Activated naive CD4-positive, alpha-beta T cell treated with anti-CD3 and anti-CD28 coated beads, Interleukin-2, amount 50 U/mL, for 24 hours (primary cell): Measurements from ENCODE around the gene P2RY4.
"Not testable (repeated sequence)": the region's sequence is repeated elsewhere in the genome, so short reads cannot be mapped to it uniquely, and the experiment has no call there.

Experiments
- H3K27ac Mint-ChIP-seq: one replicate; pipeline ENCODE4 v1.8.0; 2021; ENCODE audit warnings: mild to moderate bottlenecking, mixed read lengths
- H3K27me3 Mint-ChIP-seq: one replicate; pipeline ENCODE4 v1.8.0; 2021; ENCODE audit warnings: mixed read lengths
- H3K36me3 Mint-ChIP-seq: one replicate; pipeline ENCODE4 v1.8.0; 2021; ENCODE audit warnings: mixed read lengths
- H3K4me1 Mint-ChIP-seq: one replicate; pipeline ENCODE4 v1.8.0; 2021; ENCODE audit warnings: mixed read lengths
- H3K4me3 Mint-ChIP-seq: one replicate; pipeline ENCODE4 v1.8.0; 2021; ENCODE audit warnings: mild to moderate bottlenecking, mixed read lengths
- H3K9me3 Mint-ChIP-seq: one replicate; pipeline ENCODE4 v1.8.0; 2021; ENCODE audit warnings: mixed read lengths

The P2RY4 gene

DNA sequence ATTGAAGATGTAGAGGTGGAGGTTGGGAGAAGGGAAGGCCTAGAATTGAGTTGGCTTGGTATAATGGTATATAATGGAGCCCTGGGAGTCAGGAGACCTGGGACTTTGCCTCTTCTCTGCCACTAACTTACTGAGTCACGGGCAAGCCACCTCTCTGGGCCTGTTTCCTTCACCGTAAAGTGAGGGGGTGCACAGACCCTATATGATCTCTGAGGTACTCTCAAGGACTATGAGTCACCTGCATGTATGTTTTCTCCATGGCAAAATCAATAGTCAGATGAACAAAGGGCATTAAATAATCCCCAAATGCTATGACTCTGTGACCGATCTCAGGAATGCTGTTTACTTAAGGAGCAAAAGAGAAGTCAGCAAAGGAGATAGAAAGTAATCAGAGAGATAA is 5.1 kb downstream of the P2RY4 start:
- Mint-ChIP-seq H3K27ac (no peak overlapping the region), H3K36me3 (peaks cover 9% of the 10 kb centered on the region), H3K4me1 (peaks cover 9% of the 10 kb centered on the region), H3K9me3 (no peaks in the 10 kb centered on the region), H3K4me3 (no peak overlapping the region), H3K27me3 (no peaks in the 10 kb centered on the region)

DNA sequence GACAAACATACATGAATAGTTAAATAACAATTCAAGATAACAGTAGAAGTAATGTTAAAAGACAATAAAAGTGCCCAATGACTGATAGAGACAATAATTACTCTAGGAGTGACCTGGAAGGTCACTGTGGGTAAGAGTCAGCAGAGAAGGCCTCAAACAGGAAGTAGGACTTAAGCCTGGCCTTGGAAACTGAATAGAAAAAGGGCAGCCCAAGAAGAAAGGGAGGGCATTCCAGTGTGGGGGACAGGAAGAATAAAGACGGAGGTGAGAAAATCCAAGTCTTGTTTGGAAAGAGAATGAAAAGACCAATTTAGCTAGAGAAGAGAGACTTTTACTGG is 6.0 kb downstream of the P2RY4 start:
- Mint-ChIP-seq H3K36me3 (peaks cover 9% of the 10 kb centered on the region), H3K4me1 (peaks cover 9% of the 10 kb centered on the region), H3K27ac (peak overlapping the region; percentile 51), H3K9me3 (no peaks in the 10 kb centered on the region), H3K27me3 (no peaks in the 10 kb centered on the region), H3K4me3 (no peak overlapping the region)

DNA sequence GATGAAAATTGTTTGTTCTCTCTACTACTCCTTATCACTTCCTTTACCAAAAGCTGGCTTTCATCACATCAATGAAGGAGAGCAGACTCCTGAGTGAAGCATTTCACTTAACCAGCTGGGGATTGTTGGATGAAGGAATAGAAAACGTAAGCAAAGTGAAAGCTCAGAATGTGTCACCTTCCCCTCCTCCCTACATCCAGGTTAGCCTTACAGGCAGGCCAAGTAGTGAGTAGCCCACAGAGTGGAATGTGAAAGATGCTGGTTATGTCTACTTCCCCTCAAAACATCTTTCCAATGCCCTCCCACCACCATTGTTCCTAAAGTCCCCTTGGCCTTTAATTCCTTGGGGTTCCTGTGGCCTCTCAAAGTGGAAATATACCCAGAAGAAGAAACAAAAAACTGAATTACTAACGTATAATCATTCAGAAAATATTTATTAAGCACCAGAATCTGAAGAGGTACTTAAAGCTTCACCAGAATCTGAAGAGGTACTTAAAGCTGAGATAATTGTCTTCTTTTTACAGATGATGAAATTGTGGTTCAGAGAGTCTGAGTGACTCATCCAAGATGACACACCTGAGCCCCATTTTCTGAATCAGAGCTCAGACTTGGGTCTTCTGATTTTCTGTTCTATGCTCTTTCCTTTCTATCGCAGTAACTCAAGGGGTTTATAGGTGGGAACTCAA is 6.5 kb downstream of the P2RY4 start:
- Mint-ChIP-seq H3K4me1 (peaks cover 9% of the 10 kb centered on the region), H3K4me3 (no peak overlapping the region), H3K9me3 (no peaks in the 10 kb centered on the region), H3K36me3 (peaks cover 7% of the 10 kb centered on the region), H3K27ac (peak overlapping the region; percentile 51), H3K27me3 (no peaks in the 10 kb centered on the region)

DNA sequence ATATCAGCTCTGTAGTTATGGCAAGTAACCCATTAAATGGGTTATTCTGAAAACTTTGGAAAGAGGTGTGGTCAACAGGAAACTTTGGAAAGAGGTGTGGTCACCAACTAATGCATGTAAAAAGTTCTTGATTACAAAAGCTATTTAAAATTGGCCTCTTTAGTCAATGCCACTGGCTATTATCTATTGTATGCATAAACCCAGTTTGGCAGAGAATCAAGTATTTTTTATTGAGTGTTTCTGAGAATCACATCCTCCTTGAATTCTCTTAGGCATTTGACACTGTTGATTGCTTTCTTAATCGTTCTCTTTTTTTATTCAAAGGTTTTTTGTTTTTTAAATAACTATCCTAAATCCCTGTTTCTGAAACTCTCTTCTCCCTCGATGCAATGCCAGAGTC is 7.5 kb downstream of the P2RY4 start:
- peaks cover 9% of the 10 kb centered on the region for H3K4me1 Mint-ChIP-seq
- H3K27me3 Mint-ChIP-seq: no peaks in the 10 kb centered on the region

DNA sequence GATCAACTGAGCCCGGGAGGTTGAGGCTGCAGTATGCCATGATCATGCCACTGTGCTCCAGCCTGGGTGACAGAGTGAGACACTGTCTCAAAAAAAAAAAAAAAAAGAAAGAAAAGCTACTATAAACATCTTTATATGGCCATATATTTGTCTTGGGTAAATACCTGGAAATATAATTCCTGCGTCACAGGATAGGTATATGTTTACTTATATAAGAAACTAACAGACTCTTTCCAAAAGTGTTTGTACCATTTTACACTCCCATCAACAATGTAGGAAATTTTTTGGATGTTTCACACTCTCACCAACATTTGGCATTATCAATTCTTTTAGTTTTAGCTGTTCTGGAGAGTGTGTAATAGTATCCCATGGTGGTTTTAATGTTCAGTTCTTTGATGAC is 12.8 kb downstream of the P2RY4 start:
- no peaks in the 10 kb centered on the region for H3K27me3 Mint-ChIP-seq

More for the DNA sequence above, 7.5 kb downstream of the P2RY4 start:
- Mint-ChIP-seq H3K4me3 (no peak overlapping the region), H3K36me3 (peaks cover 7% of the 10 kb centered on the region), H3K9me3 (no peaks in the 10 kb centered on the region), H3K27ac (no peak overlapping the region)

DNA sequence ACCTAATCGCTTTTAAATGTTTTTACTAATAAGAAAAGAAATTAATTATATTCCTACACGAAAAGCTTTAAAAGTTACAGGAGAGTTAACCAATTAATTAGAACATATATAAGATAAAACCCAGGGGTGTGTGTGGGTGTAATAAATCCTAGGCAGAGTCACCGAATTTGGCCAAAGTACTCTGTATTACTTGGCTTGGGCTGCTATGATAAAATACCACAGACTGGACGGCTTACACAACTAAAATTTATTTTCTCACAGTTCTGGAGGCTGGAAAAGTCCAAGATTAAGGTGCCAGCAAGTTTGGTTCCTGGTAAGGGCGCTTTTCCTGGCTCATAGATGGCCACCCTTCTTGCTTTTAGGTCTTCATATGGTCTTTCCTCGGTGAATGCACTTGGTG is 15.1 kb downstream of the P2RY4 start:
- H3K9me3 Mint-ChIP-seq: no peaks in the 10 kb centered on the region
- H3K27me3 Mint-ChIP-seq: no peaks in the 10 kb centered on the region
- H3K4me1 Mint-ChIP-seq: no peaks in the 10 kb centered on the region
- H3K4me3 Mint-ChIP-seq: no peak overlapping the region
- H3K36me3 Mint-ChIP-seq: no peaks in the 10 kb centered on the region
- H3K27ac Mint-ChIP-seq: no peak overlapping the region

More for the DNA sequence above, 12.8 kb downstream of the P2RY4 start:
- Mint-ChIP-seq H3K36me3 (peaks cover 2% of the 10 kb centered on the region), H3K4me3 (no peak overlapping the region), H3K9me3 (no peaks in the 10 kb centered on the region), H3K27ac (no peak overlapping the region), H3K4me1 (no peaks in the 10 kb centered on the region)

DNA sequence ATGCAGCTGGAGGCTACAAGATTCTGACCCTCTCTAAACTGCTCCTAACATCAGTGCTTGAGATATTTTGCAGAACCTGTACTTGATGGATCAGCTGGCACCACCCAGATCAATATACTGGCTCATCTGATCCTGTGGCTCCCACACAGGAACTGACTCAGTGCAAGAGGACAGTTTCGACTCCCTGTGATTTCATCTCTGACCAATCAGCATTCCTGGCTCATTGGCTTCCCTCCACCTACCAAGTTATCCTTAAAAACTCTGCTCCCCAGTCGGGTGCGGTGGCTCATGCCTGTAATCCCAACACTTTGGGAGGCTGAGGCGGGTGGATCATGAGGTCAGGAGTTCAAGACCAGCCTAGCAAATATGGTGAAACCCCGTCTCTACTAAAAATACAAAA is 16.4 kb downstream of the P2RY4 start:
- not testable (repeated sequence) for H3K27me3 Mint-ChIP-seq, H3K4me3 Mint-ChIP-seq, H3K36me3 Mint-ChIP-seq, H3K4me1 Mint-ChIP-seq, H3K9me3 Mint-ChIP-seq, H3K27ac Mint-ChIP-seq

DNA sequence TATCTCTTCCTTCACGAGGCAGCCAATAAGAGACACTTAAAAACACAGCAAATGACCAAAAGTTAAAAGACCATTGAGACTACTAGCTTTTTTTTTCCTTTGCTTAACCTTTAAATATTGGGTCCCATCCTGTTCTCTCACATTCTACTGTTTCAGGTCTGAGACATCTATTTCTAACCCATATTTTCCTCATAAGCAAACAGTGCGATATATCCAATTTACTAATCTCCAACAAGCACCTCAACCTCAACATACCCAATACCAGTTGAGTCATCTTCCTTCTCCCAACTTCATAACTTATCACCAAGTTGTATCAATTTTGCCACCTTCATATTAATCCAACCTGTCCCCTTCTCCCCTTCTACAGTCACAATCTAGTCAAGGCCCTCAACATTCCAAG is 18.5 kb downstream of the P2RY4 start:
- Mint-ChIP-seq H3K36me3 (no peaks in the 10 kb centered on the region), H3K4me1 (no peaks in the 10 kb centered on the region), H3K27me3 (no peaks in the 10 kb centered on the region), H3K27ac (no peak overlapping the region), H3K9me3 (no peaks in the 10 kb centered on the region), H3K4me3 (no peak overlapping the region)

DNA sequence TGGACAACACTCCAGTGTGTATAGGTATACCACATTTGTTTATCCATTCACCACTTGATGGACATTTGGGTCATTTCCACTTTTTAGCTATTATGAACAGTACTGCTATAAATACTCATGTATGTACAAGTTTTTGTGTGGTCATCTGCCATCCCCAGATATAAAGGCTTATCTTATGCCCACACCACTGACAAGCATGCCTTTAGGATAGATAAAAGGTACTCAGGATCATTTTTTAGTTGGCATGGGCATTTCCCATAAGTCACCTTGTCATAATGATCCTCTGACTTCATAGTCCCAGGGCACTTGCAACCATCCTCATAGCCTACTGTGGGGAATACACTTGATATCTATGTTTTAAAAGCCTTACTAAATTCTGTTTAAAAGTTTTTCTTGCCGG is 19.3 kb downstream of the P2RY4 start:
- no peaks in the 10 kb centered on the region for H3K4me1 Mint-ChIP-seq
- H3K27ac Mint-ChIP-seq: no peak overlapping the region
- no peaks in the 10 kb centered on the region for H3K27me3 Mint-ChIP-seq
- H3K9me3 Mint-ChIP-seq: no peaks in the 10 kb centered on the region
- H3K4me3 Mint-ChIP-seq: no peak overlapping the region
- no peaks in the 10 kb centered on the region for H3K36me3 Mint-ChIP-seq

DNA sequence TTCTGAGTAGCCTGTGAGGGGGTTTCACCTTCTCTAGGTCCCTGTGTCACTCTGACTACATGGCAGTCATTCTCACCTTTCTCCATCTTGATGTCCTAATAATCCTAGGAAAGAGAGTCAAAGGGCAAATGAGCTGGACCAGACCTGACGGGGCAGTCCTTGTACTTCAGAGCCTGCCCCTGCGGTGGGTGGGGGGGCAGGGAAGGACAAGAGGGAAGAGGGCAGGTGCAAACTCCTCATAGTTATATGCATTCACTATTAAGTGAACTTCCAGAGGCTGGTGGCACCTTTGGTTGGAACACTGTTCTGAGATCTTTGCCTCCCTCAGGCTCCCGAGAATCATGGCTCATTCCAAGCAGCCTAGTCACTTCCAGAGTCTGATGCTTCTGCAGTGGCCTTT is 25.6 kb downstream of the P2RY4 start, which contains the start of gene AWAT1:
TSS of gene AWAT1 (plus strand) at position 301 of the 400 bp plus-strand sequence. CDS start at position 342, 41 bp downstream.
- H3K4me3 Mint-ChIP-seq: no peak within 1 kb of the TSS
- H3K27me3 Mint-ChIP-seq: no peaks in the 10 kb centered on the region
- H3K36me3 Mint-ChIP-seq: no peaks in the 10 kb centered on the region
- no peaks in the 10 kb centered on the region for H3K4me1 Mint-ChIP-seq
- H3K9me3 Mint-ChIP-seq: no peaks in the 10 kb centered on the region
- no peak within 1 kb of the TSS for H3K27ac Mint-ChIP-seq

DNA sequence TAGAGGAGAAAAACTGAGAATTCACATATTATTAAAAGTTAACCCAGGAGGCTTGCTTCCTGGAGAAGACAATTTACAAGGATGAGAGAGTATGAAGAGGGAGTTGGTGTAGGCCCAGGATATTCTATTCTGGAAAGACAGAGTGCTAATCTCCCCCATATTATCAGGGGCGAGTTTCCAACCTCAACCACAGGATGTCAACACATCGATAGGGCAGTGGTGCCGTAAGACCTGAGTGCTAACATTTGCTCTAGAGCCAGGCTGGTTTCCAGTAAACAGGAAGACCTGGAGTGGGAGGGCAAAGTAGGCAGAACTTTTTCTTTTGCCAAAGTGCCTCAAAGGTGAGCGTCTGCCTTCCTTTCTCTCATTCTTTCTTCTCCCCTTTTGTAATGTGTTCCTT is 28.3 kb downstream of the P2RY4 start:
- H3K27me3 Mint-ChIP-seq: no peaks in the 10 kb centered on the region
- H3K27ac Mint-ChIP-seq: no peak overlapping the region
- no peak overlapping the region for H3K4me3 Mint-ChIP-seq
- H3K36me3 Mint-ChIP-seq: no peaks in the 10 kb centered on the region
- H3K4me1 Mint-ChIP-seq: no peaks in the 10 kb centered on the region
- H3K9me3 Mint-ChIP-seq: no peaks in the 10 kb centered on the region

DNA sequence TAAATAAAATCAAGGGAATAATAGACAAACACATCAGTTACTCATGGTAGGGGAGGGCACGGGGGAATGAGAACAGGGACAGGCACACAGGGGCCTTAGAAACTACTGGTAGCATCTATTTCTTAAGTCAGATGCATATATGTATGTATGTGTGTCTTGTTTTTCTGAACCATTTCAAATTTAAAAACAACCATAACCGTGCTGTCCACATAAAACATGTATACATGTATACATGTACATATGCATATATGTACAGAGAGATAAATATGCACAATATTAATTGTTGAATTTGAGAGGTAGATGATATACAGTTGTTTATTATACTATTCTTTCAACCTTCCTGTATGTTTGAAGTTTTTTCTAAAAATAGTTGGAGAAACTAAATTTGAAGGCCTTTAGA is 33.3 kb downstream of the P2RY4 start:
- Mint-ChIP-seq H3K4me1 (no peaks in the 10 kb centered on the region), H3K36me3 (no peaks in the 10 kb centered on the region), H3K9me3 (no peaks in the 10 kb centered on the region), H3K27me3 (no peaks in the 10 kb centered on the region), H3K27ac (no peak overlapping the region), H3K4me3 (no peak overlapping the region)

DNA sequence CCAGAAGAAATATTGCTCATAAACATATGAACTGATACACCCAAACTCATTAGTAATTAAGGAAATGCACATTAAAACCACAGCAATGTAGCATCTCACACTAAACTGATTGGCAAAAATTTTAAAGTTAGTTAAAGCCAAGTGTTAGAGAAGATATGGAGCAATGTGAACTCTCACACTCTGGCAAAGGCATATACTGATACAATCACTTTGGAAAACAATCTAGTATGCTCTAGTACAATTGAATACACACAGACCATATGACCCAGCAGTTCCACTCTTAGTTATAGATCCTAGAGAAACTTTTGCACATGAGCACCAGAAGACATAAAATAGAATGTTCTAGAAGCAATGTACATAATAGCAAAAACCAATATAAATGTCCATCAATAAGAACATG is 34.0 kb downstream of the P2RY4 start:
- Mint-ChIP-seq H3K4me3 (no peak overlapping the region), H3K4me1 (no peaks in the 10 kb centered on the region), H3K27me3 (no peaks in the 10 kb centered on the region), H3K36me3 (no peaks in the 10 kb centered on the region), H3K27ac (no peak overlapping the region), H3K9me3 (no peaks in the 10 kb centered on the region)

DNA sequence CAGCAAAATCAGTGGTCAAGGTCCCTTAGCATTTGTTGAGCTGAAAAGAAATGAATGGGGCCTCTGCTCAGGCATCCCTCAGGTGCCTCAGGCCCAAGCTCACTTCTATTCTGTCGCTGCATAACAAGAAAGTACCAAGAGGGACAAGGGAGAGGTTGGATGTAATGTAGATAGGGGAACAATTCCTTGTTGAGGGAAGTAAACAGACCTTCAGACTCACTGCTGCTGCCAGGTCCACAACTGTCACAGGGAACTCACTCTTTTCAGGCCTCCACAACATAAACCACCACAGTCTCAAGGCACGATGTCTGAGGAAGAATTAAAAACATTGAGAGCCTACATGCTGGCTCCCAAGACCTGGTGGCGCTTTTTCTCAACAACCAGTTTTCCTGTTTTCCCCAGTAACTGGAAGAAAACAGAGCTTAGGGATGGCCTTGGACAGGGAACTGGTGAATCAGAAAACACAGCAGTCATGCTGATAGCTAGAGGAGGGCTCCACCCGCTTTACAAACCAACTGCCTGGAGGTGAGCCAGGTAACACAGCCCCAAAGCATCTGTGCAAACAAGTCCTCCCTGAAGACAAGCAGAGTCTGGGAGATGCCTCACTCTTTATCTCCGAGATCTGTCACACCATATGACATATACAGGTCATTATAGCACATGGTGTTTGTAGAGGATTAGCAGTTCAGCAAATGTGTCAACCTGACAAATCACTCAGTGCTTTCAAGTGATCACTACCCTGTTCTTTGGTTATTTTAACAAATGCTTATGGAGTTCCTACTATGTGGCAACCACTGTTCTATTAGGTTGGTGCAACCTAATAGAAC is 39.9 kb downstream of the P2RY4 start:
- Mint-ChIP-seq H3K27me3 (no peaks in the 10 kb centered on the region), H3K9me3 (no peaks in the 10 kb centered on the region), H3K36me3 (no peaks in the 10 kb centered on the region), H3K27ac (no peak overlapping the region), H3K4me3 (no peak overlapping the region), H3K4me1 (no peaks in the 10 kb centered on the region)

DNA sequence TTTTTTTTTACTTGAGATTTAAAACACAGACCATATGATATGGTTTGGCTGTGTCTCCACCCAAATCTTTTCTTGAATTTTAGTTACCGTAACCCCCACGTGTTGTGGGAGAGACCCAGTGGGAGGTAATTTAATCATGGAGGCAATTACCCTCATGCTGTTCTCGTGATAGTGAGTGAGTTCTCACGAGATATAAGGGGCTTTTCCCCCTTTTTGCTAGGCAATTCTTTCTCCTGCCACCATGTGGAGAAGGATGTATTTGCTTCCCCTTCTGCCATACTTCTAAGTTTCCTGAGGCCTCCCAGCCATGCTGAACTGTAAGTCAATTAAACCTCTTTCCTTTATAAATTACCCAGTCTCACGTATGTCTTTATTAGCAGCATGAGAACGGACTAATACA is 50.4 kb downstream of the P2RY4 start:
- H3K27me3 Mint-ChIP-seq, H3K36me3 Mint-ChIP-seq, H3K4me3 Mint-ChIP-seq, H3K4me1 Mint-ChIP-seq, H3K9me3 Mint-ChIP-seq, H3K27ac Mint-ChIP-seq: not testable (repeated sequence)

DNA sequence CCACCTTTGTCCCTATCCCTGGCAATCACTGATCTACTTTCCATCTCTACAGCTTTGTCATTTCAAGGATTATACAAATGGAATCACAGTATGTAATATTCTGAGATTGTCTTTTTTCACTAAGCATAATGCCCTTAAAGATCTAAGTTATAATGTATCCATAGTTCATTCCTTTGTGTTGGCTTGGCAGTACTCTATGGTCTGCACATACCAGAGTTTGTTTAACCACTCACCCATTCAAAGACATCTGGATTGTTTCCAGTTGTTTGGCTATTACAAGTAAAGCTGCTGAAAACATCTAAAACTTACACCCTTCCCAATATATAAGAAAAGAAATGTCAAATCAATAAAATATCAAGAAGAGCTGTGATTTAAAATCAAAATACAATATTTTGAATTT is 51.5 kb downstream of the P2RY4 start:
- no peak overlapping the region for H3K27ac Mint-ChIP-seq
- no peak overlapping the region for H3K4me3 Mint-ChIP-seq
- H3K9me3 Mint-ChIP-seq: no peaks in the 10 kb centered on the region
- no peaks in the 10 kb centered on the region for H3K27me3 Mint-ChIP-seq
- H3K36me3 Mint-ChIP-seq: no peaks in the 10 kb centered on the region
- no peaks in the 10 kb centered on the region for H3K4me1 Mint-ChIP-seq
